PC-9 (cell line): Measurements from ENCODE around the gene SLX1A. TPM values are rescaled to one million over a fixed set of nuclear protein-coding genes. Genes with fewer than 3 reads are reported as not detected.

Source experiments
- BruUV-seq: library from RNA; stranded (reverse); fragments of 400-500 nt; replicated peaks from 2 replicates; lab custom pipeline; 2021; lab: Mats Ljungman, UMichigan
- CTCF ChIA-PET: fragments of 300-600 bp; sonication (Branson Sonifier 250); formaldehyde crosslinking; loops from one replicate; lab custom pipeline; 2022; ENCODE audit warnings: antibody characterized with exemption; lab: Charles Lee
- POLR2A ChIA-PET: fragments of 300-600 bp; sonication (Branson Sonifier 250); formaldehyde crosslinking; loops from one replicate; lab custom pipeline; 2022; ENCODE audit warnings: antibody characterized with exemption; ENCODE audit not compliant: unreplicated experiment; lab: Charles Lee
- DNase-seq, 2 experiments: peaks; one replicate each; pipeline versions ENCODE4 v3.0.0 to v3.0.0-alpha.2; 2015 to 2022; ENCODE audit warnings: mixed read lengths in 1 of 2
- H2AFZ ChIP-seq: fragments of 200-600 bp; sonication (generic); 2 replicates; pipeline ENCODE4 v1.8.1; 2017; ENCODE audit warnings: antibody characterized with exemption
- H3F3A ChIP-seq: fragments of 200-600 bp; sonication (generic); 2 replicates; pipeline ENCODE4 v1.8.1; 2017; ENCODE audit warnings: antibody characterized with exemption, mild to moderate bottlenecking, low read depth; ENCODE audit not compliant: insufficient read depth
- H3K27ac ChIP-seq: fragments of 200-600 bp; sonication (generic); 2 replicates; pipeline ENCODE4 v1.6.1; 2016; ENCODE audit warnings: mixed run types
- H3K27me3 ChIP-seq: fragments of 200-600 bp; sonication (generic); 2 replicates; pipeline ENCODE4 v1.6.1; 2016; ENCODE audit warnings: low read depth, mixed run types; ENCODE audit not compliant: insufficient read depth
- H3K36me3 ChIP-seq: fragments of 200-600 bp; sonication (generic); 2 replicates; pipeline ENCODE4 v1.6.1; 2016; ENCODE audit warnings: low read depth, mixed run types
- H3K4me1 ChIP-seq: fragments of 200-600 bp; sonication (generic); replicated peaks from 2 replicates; pipeline ENCODE4 v1.6.1; 2016; ENCODE audit warnings: mixed run types; ENCODE audit not compliant: insufficient read depth
- H3K4me2 ChIP-seq: fragments of 200-600 bp; sonication (generic); 2 replicates; pipeline ENCODE4 v1.6.1; 2017; ENCODE audit warnings: mixed run types
- H3K4me3 ChIP-seq: fragments of 200-600 bp; sonication (generic); 2 replicates; pipeline ENCODE4 v1.6.1; 2016; ENCODE audit warnings: mixed run types
- H3K79me2 ChIP-seq: fragments of 200-600 bp; sonication (generic); 2 replicates; pipeline ENCODE4 v1.6.1; 2017; ENCODE audit warnings: low read depth, mixed run types
- H3K9me2 ChIP-seq: fragments of 200-600 bp; sonication (generic); 2 replicates; pipeline ENCODE4 v1.8.1; 2017; ENCODE audit warnings: mild to moderate bottlenecking; ENCODE audit not compliant: insufficient read depth
- H3K9me3 ChIP-seq: fragments of 200-600 bp; sonication (generic); 2 replicates; pipeline ENCODE4 v1.8.1; 2016; ENCODE audit warnings: low read depth; ENCODE audit not compliant: insufficient read depth
- H4K20me1 ChIP-seq: fragments of 200-600 bp; sonication (generic); 2 replicates; pipeline ENCODE4 v1.8.1; 2017; ENCODE audit not compliant: insufficient read depth
- EZH2 ChIP-seq: fragments of 200-600 bp; sonication (generic); IDR thresholded peaks from 2 replicates; pipeline ENCODE4 v1.8.0; 2017; ENCODE audit warnings: antibody characterized with exemption, low read depth
- intact Hi-C: fragments of 100-400 bp; cut with micrococcal nuclease; formaldehyde crosslinking; loops from one replicate; pipeline ENCODE4 v1.10.0; 2022; ENCODE audit not compliant: unreplicated experiment
- total RNA-seq: library from RNA; stranded (reverse); gene quantifications from 2 replicates; pipeline ENCODE4 v1.2.3, GENCODE V29; 2021
- TF ChIP-seq, protein P1 (sequence below): fragments of 200-600 bp; sonication (generic); conservative IDR thresholded peaks from 2 replicates; pipeline ENCODE4 v1.6.1; 2017; ENCODE audit warnings: mixed run types, antibody characterized with exemption, mild to moderate bottlenecking, moderate library complexity

SLX1A gene
- total RNA-seq, 1 experiment from 2014 or later = 100 TPM

DNA sequence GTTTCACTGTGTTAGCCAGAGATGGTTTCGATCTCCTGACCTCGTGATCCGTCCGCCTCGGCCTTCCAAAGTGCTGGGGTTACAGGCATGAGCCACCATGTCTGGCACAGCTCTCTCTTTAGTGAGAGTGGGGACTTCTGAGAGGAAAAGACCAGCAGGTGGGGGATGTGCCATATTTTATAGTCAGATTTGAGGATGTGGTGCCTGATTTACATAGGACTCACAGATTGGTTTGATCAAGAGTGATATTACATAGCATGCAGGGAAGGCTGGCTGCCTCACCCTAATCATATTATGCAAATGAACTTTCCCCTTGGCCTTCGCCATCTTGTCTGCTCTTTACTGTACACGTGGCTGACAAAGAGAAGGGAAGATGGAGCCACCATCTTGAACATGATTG is 42.6 kb upstream of the SLX1A start:
- Histone ChIP-seq H3F3A (peaks cover 9% of the 10 kb centered on the region; the same call in 1 of the 2 replicates), H3K4me1 (no peaks in the 10 kb centered on the region), H3K27ac (no peak overlapping the region), H4K20me1 (no peaks in the 10 kb centered on the region), H3K9me3 (peaks cover 14% of the 10 kb centered on the region; the same call in 1 of the 2 replicates), H3K36me3 (no peaks in the 10 kb centered on the region), H3K79me2 (no peaks in the 10 kb centered on the region), H2AFZ (no peak overlapping the region), H3K4me2 (no peak overlapping the region), H3K27me3 (no peaks in the 10 kb centered on the region), H3K4me3 (no peak overlapping the region), H3K9me2 (no peaks in the 10 kb centered on the region)
- no TSS peak for BruUV-seq
- ChIA-PET CTCF (no interaction called here), POLR2A (no interaction called here)
- intact Hi-C loops = no loop called here
- no peak for DNase-seq
- TF ChIP-seq EZH2 = no peak
- TF ChIP-seq, protein P1, sequence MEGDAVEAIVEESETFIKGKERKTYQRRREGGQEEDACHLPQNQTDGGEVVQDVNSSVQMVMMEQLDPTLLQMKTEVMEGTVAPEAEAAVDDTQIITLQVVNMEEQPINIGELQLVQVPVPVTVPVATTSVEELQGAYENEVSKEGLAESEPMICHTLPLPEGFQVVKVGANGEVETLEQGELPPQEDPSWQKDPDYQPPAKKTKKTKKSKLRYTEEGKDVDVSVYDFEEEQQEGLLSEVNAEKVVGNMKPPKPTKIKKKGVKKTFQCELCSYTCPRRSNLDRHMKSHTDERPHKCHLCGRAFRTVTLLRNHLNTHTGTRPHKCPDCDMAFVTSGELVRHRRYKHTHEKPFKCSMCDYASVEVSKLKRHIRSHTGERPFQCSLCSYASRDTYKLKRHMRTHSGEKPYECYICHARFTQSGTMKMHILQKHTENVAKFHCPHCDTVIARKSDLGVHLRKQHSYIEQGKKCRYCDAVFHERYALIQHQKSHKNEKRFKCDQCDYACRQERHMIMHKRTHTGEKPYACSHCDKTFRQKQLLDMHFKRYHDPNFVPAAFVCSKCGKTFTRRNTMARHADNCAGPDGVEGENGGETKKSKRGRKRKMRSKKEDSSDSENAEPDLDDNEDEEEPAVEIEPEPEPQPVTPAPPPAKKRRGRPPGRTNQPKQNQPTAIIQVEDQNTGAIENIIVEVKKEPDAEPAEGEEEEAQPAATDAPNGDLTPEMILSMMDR = no peak

DNA sequence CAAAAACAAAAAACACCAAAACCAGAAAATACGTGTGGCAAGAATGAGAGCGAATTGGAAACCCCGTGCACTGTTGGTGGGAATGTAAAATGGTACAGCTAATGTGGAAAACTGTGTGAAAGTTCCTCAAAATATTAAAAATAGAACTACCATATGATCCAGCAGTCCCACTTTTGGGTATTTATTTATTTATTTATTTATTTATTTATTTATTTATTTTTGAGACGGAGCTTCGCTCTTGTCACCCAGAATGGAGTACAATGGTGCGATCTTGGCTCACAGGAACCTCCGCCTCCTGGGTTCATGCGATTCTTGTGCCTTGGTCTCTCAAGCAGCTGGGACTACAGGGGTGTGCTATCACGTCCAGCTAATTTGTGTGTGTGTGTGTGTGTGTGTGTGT is 41.2 kb upstream of the SLX1A start:
- Histone ChIP-seq H3K4me2 (no peak overlapping the region), H2AFZ (no peak overlapping the region), H3F3A (peaks cover 9% of the 10 kb centered on the region; the same call in 1 of the 2 replicates), H3K9me2 (no peaks in the 10 kb centered on the region), H3K27ac (no peak overlapping the region), H4K20me1 (no peaks in the 10 kb centered on the region), H3K4me3 (no peak overlapping the region), H3K4me1 (no peaks in the 10 kb centered on the region), H3K27me3 (no peaks in the 10 kb centered on the region), H3K79me2 (no peaks in the 10 kb centered on the region), H3K9me3 (peaks cover 14% of the 10 kb centered on the region; the same call in 1 of the 2 replicates), H3K36me3 (no peaks in the 10 kb centered on the region)
- TF ChIP-seq, protein P1 = no peak
- TF ChIP-seq EZH2 = no peak
- intact Hi-C loops = no loop called here
- DNase-seq = no peak
- POLR2A ChIA-PET = no interaction called here
- CTCF ChIA-PET = no interaction called here
- no TSS peak for BruUV-seq

DNA sequence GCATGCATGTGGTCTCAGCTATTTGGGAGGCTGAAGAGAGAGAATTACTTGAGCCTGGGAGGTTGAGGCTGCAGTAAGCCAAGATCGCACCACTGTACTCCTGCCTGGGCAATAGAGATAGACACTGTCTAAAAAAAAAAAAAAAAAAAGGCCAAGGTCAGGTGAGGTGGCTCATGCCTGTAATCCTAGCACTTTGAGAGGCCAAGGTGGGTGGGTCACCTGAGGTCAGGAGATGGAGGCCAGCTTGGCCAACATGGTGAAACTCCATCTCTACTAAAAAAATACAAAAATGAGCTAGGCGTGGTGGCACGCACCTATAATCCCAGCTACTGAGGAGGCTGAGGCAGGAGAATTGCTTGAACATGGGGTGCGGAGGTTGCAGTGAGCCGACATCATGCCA is 38.5 kb upstream of the SLX1A start:
- no peaks in the 10 kb centered on the region for H4K20me1 ChIP-seq
- H3K9me3 ChIP-seq = no peaks in the 10 kb centered on the region
- DNase-seq = no peak
- ChIA-PET CTCF (no interaction called here), POLR2A (no interaction called here)
- no peaks in the 10 kb centered on the region for H3K4me1 ChIP-seq
- TF ChIP-seq EZH2 = no peak
- TF ChIP-seq, protein P1 = no peak
- H3K36me3 ChIP-seq = no peaks in the 10 kb centered on the region
- H3K27me3 ChIP-seq = no peaks in the 10 kb centered on the region
- intact Hi-C loops = no loop called here
- peaks cover 9% of the 10 kb centered on the region; the same call in 1 of the 2 replicates for H3F3A ChIP-seq
- H2AFZ ChIP-seq = no peak overlapping the region
- H3K27ac ChIP-seq = no peak overlapping the region
- H3K4me3 ChIP-seq = no peak overlapping the region
- no peak overlapping the region for H3K4me2 ChIP-seq
- BruUV-seq = no TSS peak
- H3K9me2 ChIP-seq = no peaks in the 10 kb centered on the region
- no peaks in the 10 kb centered on the region for H3K79me2 ChIP-seq
